Panc1 (cell line): ENCODE data around the gene HNRNPUL1.

Source experiments
- POLR2AphosphoS5 ChIP-seq: IDR thresholded peaks from 2 replicates; pipeline ENCODE4 v1.6.1; 2012; ENCODE audit warnings: mild to moderate bottlenecking, low read depth, low read length, moderate library complexity
- TCF7L2 ChIP-seq: IDR thresholded peaks from 2 replicates; pipeline ENCODE4 v1.6.1; 2011; ENCODE audit warnings: mild to moderate bottlenecking, low read depth, low read length, inconsistent platforms
- TF ChIP-seq, protein P1 (sequence below): fragments of 450-650 bp; IDR thresholded peaks from 2 replicates; pipeline ENCODE4 v1.5.1; 2017; ENCODE audit warnings: mild to moderate bottlenecking
- TF ChIP-seq, protein P2 (sequence below), 2 experiments: IDR thresholded peaks; 2 replicates each; pipeline ENCODE4 v1.6.1; 2011 to 2012; ENCODE audit warnings: low read depth in 2 of 2, control low read depth in 1 of 2, low read length in 1 of 2, mild to moderate bottlenecking in 1 of 2, moderate library complexity in 1 of 2; ENCODE audit not compliant: insufficient read depth in 1 of 2

DNA sequence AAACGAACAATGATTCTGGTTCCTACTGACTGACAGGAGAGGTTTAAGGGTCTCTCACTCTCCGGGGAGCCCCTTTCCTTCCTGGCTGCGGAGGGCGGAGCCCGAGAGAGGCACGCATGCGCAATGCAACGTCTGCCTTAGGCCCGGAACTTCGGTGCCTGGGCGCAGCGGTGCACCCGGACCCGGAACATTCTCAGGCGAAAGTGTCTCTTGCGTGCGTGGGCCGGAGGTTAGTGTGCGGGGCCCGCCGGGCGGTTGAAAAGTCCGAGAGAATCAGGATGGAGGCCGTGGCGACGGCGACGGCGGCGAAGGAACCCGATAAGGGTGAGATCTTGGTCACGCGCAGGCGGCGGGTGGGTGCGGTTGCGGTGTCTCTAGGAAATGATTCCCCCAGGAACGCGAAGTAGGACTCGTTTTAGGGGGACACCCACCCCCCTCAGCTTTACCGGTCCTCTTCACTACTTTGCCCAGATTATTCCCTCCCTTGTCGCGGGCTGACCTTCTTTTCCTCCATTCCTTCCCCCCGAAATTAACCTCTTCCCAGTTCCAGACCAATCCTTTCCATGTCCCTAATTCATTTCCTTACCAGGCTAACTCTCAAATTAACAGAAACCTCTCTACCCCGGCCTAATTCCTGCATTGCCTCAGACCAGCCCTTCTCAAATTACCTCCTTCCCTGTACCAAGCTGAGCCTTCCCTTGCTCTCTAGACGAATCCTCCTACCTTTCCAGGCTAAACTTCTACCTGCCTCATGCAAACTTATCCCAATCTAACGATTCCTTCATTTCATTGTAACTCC, 46.1 kb downstream of the HNRNPUL1 start, which contains the start of gene CCDC97:
- TF ChIP-seq, protein P1, sequence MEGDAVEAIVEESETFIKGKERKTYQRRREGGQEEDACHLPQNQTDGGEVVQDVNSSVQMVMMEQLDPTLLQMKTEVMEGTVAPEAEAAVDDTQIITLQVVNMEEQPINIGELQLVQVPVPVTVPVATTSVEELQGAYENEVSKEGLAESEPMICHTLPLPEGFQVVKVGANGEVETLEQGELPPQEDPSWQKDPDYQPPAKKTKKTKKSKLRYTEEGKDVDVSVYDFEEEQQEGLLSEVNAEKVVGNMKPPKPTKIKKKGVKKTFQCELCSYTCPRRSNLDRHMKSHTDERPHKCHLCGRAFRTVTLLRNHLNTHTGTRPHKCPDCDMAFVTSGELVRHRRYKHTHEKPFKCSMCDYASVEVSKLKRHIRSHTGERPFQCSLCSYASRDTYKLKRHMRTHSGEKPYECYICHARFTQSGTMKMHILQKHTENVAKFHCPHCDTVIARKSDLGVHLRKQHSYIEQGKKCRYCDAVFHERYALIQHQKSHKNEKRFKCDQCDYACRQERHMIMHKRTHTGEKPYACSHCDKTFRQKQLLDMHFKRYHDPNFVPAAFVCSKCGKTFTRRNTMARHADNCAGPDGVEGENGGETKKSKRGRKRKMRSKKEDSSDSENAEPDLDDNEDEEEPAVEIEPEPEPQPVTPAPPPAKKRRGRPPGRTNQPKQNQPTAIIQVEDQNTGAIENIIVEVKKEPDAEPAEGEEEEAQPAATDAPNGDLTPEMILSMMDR = no peak
- TF ChIP-seq, protein P2, sequence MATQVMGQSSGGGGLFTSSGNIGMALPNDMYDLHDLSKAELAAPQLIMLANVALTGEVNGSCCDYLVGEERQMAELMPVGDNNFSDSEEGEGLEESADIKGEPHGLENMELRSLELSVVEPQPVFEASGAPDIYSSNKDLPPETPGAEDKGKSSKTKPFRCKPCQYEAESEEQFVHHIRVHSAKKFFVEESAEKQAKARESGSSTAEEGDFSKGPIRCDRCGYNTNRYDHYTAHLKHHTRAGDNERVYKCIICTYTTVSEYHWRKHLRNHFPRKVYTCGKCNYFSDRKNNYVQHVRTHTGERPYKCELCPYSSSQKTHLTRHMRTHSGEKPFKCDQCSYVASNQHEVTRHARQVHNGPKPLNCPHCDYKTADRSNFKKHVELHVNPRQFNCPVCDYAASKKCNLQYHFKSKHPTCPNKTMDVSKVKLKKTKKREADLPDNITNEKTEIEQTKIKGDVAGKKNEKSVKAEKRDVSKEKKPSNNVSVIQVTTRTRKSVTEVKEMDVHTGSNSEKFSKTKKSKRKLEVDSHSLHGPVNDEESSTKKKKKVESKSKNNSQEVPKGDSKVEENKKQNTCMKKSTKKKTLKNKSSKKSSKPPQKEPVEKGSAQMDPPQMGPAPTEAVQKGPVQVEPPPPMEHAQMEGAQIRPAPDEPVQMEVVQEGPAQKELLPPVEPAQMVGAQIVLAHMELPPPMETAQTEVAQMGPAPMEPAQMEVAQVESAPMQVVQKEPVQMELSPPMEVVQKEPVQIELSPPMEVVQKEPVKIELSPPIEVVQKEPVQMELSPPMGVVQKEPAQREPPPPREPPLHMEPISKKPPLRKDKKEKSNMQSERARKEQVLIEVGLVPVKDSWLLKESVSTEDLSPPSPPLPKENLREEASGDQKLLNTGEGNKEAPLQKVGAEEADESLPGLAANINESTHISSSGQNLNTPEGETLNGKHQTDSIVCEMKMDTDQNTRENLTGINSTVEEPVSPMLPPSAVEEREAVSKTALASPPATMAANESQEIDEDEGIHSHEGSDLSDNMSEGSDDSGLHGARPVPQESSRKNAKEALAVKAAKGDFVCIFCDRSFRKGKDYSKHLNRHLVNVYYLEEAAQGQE (IDR thresholded peaks at IDR 0.05; ENCODE audit: insufficient read depth in 1 of 2, low read depth in 2 of 2, low read length in 1 of 2) = 0 out of 4 replicates have a peak, but pooled peaks of 1 of the 2 experiments have one; percentile 38
- TF ChIP-seq POLR2AphosphoS5 (peak; percentile 85), TCF7L2 (0 out of 2 replicates have a peak, but pooled peaks have one; percentile 38)
